NCI-H1694 (cell line): Measurements from ENCODE around the gene ZMAT3.
"Not testable (repeated sequence)": the region's sequence is repeated elsewhere in the genome, so short reads cannot be mapped to it uniquely, and the experiment has no call there.

Experiments used
- DNase-seq: peaks from one replicate; lab custom pipeline; 2025; lab: John Stamatoyannopoulos, UW

ZMAT3 gene

GRCh38 chr3:179068779-179069530 is 2.7 kb downstream of the ZMAT3 start:
- DNase-seq, result no peak

- no peak for DNase-seq
Measured at GRCh38 chr3:179067839-179068238, 3.8 kb downstream of the ZMAT3 start.

- DNase-seq, result no peak
Measured at GRCh38 chr3:179067291-179067690, 4.3 kb downstream of the ZMAT3 start.

- no peak for DNase-seq
Measured at GRCh38 chr3:179063945-179064560, 7.6 kb downstream of the ZMAT3 start.

GRCh38 chr3:179056326-179056725 is 15.3 kb downstream of the ZMAT3 start:
- DNase-seq, result no peak

GRCh38 chr3:179054565-179054964 is 17.0 kb downstream of the ZMAT3 start:
- DNase-seq, result not testable (repeated sequence)

DNA sequence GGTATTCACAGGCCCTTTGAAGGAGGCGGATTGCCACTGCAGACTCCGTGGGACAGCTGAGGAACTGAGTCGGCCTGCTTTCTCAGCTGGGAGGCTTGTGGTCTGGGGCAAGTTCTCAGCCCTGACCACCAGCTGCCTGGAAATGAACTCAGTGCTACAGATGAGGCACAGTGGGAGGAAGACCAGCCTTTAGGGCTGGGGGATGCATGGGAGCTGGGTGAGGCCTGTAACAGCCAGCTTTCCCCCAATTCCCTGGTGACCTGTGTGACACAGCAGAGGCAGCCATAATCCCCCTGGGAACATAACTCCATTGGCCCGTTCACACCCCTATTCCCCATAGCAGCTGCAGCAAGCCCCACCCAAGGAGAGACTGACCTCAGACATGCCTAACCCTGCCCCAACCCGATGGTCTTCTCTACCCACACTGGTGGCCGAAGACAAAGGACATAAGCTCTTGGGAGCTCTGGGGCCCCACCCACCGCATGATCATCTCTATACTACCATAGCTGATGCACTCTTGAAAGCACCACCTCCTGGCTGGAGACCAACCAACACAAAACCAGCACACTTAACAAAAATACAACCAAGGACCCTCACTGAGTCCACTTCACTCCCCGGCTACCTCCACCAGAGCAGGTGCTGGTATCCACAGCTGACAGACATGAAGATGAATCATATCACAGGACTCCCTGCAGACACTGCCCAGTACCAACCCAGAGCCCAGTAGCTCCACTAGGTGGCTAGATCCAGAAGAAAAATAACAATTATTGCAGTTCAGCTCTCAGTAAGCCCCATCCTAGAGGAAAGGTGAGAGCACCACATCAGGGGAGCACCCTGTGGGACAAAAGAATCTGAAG is 24.9 kb downstream of the ZMAT3 start:
- DNase-seq, result no peak

DNA sequence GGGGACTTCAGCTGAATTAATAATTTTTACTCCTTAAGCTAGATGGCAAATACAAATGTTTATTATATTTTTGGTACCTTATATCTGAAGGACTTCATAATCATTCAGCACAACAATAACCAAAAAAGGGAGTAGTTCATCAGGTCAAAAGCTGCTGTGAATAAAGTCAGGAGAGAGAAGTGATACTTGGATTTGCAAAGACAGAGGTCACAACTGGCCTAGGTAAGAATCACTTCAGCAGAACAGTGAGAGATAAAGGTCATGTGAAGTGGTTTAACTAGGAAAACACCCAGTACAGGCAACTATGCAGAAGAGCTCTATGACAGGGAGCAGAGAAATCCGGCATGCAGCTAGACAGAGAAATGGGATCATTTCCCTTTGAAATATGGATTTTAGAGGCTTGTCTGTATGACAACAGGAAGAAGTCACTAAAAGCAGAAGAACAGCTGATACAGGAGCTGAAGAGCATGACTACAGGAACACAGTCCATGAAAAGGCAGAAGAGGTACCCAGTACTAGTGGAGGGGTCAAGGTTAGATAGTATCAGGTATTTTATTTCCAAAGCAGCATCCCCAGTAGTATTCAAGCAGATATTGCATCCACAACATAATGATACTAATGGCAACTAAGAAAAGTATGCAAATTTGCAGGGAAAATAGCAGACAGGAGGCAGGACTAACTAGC is 25.7 kb downstream of the ZMAT3 start:
- DNase-seq, result no peak

DNA sequence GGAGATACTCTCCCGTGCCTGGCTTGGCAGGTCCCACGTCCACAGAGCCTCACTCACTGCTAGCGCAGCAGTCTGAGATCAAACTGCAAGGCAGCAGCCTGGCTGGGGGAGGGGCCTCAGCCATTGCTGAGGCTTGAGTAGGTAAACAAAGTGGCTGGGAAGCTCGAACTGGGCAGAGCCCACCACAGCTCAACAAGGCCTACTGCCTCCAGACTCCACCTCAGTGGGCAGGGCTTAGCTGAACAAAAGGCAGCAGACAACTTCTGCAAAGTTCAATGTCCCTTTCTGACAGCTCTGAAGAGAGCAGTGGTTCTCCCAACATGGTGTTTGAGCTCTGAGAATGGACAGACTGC is 32.7 kb downstream of the ZMAT3 start:
- not testable (repeated sequence) for DNase-seq

DNA sequence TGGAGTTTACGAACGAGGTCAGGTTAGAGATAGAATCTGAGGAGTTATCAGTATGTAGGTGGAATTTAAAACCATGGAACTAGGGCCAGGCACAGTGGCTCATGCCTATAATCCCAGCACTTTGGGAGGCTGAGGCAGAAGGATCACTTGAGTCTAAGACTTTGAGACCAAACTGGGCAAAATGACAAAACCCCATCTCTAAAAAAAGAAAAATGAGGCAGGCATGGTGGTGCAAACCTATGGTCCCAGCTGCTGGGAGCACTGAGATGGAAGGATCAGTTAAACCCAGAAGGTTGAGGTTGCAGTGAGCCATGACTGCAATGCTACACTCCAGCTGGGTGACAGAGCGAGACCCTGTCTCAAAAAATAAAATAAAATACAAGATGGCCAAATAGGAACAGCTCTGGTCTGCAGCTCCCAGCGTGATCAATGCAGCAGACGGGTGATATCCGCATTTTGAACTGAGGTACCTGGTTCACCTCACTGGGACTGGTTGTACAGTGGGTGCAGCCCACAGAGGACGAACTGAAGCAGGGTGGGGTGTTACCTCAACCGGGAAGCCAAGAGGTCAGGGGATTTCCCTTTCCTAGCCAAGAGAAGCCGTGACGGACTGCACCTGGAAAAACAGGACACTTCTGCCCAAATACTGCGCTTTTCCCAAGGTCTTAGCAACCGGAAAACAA is 33.3 kb downstream of the ZMAT3 start:
- no peak for DNase-seq

GRCh38 chr3:179037351-179037750 is 34.3 kb downstream of the ZMAT3 start:
- DNase-seq, result no peak

GRCh38 chr3:179036626-179037300 is 34.8 kb downstream of the ZMAT3 start:
- no peak for DNase-seq

DNA sequence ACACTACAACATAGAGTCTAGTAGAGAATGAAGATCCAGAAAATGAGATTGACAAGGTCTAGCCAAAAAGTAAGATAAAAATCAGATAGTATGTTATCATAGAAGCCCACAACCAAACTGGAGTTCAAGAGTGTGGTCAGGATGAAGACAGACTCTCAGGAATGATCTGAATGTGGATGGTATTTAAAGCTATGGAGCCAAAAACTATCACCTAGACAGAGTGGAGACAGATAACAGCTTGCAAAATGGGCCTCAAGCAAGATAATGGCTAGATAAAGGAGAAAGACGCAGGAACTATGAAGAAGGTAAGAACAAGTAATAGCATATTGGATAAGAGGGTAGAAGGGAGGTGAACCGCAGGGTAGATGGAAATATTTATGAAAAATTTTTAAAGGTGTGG is 35.4 kb downstream of the ZMAT3 start:
- DNase-seq, result no peak

- no peak for DNase-seq
Measured at GRCh38 chr3:179035232-179035631, 36.4 kb downstream of the ZMAT3 start.

GRCh38 chr3:179033304-179033657 is 38.3 kb downstream of the ZMAT3 start:
- DNase-seq, result not testable (repeated sequence)

DNA sequence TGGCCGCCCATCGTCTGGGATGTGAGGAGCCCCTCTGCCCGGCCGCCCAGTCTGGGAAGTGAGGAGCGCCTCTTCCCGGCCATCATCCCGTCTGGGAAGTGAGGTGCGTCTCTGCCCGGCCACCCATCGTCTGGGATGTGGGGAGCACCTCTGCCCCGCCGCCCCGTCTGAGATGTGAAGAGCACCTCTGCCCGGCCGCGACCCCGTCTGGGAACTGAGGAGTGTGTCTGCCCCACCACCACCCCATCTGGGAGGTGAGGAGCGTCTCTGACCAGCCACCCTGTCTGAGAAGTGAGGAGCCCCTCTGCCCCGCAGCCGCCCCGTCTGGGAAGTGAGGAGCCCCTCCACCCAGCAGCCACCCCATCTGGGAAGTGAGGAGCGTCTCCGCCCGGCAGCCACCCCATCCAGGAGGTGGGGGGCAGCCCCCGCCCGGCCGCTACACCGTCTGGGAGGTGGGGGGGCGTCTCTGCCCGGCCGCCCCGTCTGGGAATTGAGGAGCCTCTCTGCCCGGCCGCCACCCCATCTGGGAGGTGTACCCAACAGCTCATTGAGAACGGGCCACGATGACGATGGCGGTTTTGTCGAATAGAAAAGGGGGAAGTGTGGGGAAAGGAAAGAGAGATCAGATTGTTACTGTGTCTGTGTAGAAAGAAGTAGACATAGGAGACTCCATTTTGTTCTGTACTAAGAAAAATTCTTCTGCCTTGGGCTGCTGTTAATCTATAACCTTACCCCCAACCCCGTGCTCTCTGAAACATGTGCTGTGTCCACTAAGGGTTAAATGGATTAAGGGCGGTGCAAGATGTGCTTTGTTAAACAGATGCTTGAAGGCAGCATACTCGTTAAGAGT is 38.9 kb downstream of the ZMAT3 start:
- not testable (repeated sequence) for DNase-seq

GRCh38 chr3:179029096-179029495 is 42.5 kb downstream of the ZMAT3 start:
- DNase-seq, result no peak

DNA sequence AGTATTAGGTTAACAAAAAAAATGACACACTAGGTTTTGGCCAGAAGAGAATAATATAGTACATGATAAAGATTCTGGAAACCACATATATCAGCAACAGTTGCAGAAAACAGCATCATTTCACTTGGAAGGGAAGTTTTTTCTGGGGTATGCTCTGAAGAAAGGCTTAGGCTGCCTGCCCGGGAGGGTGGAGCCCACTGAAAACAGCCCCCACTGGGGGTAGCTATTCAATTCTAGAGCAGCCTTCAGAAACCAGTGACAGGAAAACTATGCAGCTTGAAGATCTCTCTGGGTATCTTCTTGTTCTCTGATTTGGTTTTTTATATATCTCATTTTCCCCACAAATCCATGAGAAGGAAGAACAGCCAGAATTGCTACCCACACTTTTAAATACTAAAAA is 43.2 kb downstream of the ZMAT3 start:
- no peak for DNase-seq

GRCh38 chr3:179027326-179027900 is 44.2 kb downstream of the ZMAT3 start:
- no peak for DNase-seq

DNA sequence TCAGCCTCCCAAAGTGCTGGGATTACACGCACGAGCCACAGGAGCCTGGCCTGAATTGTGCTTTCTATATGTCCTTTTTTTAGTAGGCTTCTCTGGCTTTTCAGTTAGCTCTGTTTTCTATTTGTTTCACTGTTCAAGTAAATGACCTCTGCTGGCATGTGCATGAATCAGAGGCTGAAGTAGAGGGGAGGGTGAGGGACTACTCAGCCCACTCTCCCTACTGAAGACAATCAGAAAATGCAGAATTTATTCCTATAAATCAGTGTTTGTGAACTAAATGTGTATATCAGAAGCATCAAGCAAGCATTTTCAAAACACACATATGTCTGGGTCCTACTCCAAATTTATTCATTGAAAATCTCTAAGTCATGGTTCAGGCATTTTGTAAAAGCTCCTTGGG is 45.0 kb downstream of the ZMAT3 start:
- no peak for DNase-seq
